CD4-positive, alpha-beta memory T cell (primary cell): ENCODE measurements around the gene UBXN4. TPM values are rescaled to one million over a fixed set of nuclear protein-coding genes. Genes with fewer than 3 reads are reported as not detected.
"Not testable (repeated sequence)": the region's sequence is repeated elsewhere in the genome, so short reads cannot be mapped to it uniquely, and the experiment has no call there.

Source experiments
- CTCF ChIA-PET: fragments of 350-600 bp; sonication (Branson Sonifier 250); formaldehyde crosslinking; loops from one replicate; lab custom pipeline; 2021; ENCODE audit warnings: inconsistent platforms; ENCODE audit not compliant: partially characterized antibody; lab: Charles Lee
- POLR2A ChIA-PET: fragments of 350-600 bp; sonication (Branson Sonifier 250); formaldehyde crosslinking; loops from one replicate; lab custom pipeline; 2021; ENCODE audit not compliant: partially characterized antibody; lab: Charles Lee
- DNase-seq, 5 donors: peaks; one replicate each; pipeline versions ENCODE4 v3.0.0 to v3.0.0-alpha.2; 2020 to 2022; ENCODE audit warnings: mixed read lengths in 1 of 5
- H3K27ac ChIP-seq: one replicate; pipeline ENCODE4 v1.7.0; 2013; ENCODE audit warnings: low read depth, low read length
- H3K27me3 ChIP-seq: 2 replicates; pipeline ENCODE4 v1.7.0; 2013; ENCODE audit warnings: mild to moderate bottlenecking, low read length, moderate library complexity; ENCODE audit not compliant: insufficient read depth
- H3K36me3 ChIP-seq: 2 replicates; pipeline ENCODE4 v1.7.0; 2013; ENCODE audit warnings: mild to moderate bottlenecking, low read length, moderate library complexity; ENCODE audit not compliant: insufficient read depth
- H3K4me1 ChIP-seq: 2 replicates; pipeline ENCODE4 v1.7.0; 2013; ENCODE audit warnings: mild to moderate bottlenecking, low read length, moderate library complexity; ENCODE audit not compliant: insufficient read depth
- H3K4me3 ChIP-seq, 2 donors: one replicate each; pipeline ENCODE4 v1.7.0; 2013; ENCODE audit warnings: low read length in 2 of 2, mild to moderate bottlenecking in 1 of 2
- H3K9me3 ChIP-seq, 2 donors: one replicate each; pipeline ENCODE4 v1.7.0; 2013; ENCODE audit warnings: low read length in 2 of 2, control low read depth in 1 of 2; ENCODE audit not compliant: control insufficient read depth in 1 of 2
- H3K27ac Mint-ChIP-seq, 7 donors: one replicate each; pipeline ENCODE4 v1.8.0; 2020 to 2021; ENCODE audit warnings: mixed read lengths in 7 of 7, mild to moderate bottlenecking in 6 of 7, inconsistent platforms in 3 of 7, moderate library complexity in 3 of 7
- H3K27me3 Mint-ChIP-seq, 2 donors: one replicate each; pipeline ENCODE4 v1.8.0; 2020 to 2021; ENCODE audit warnings: mixed read lengths in 2 of 2
- H3K36me3 Mint-ChIP-seq, 2 donors: one replicate each; pipeline ENCODE4 v1.8.0; 2020 to 2021; ENCODE audit warnings: mixed read lengths in 2 of 2, inconsistent platforms in 1 of 2, mild to moderate bottlenecking in 1 of 2
- H3K4me1 Mint-ChIP-seq, 4 donors: one replicate each; pipeline ENCODE4 v1.8.0; 2020 to 2021; ENCODE audit warnings: mixed read lengths in 4 of 4, mild to moderate bottlenecking in 1 of 4
- H3K4me3 Mint-ChIP-seq, 8 donors: one replicate each; pipeline ENCODE4 v1.8.0; 2020 to 2021; ENCODE audit warnings: mixed read lengths in 8 of 8, mild to moderate bottlenecking in 7 of 8, moderate library complexity in 6 of 8, inconsistent platforms in 3 of 8
- H3K9me3 Mint-ChIP-seq, 8 donors: one replicate each; pipeline ENCODE4 v1.8.0; 2020 to 2021; ENCODE audit warnings: mixed read lengths in 8 of 8, mild to moderate bottlenecking in 5 of 8, inconsistent platforms in 3 of 8, moderate library complexity in 1 of 8
- intact Hi-C: fragments of 100-400 bp; cut with micrococcal nuclease; formaldehyde crosslinking; loops from one replicate; pipeline ENCODE4 v1.15.1; 2023
- polyA plus RNA-seq, 2 donors: library from polyadenylated mRNA; unstranded; fragments of 300-500 nt; fragmentation: Illumina TruSeq; gene quantifications; one replicate each; pipeline ENCODE4 v1.2.3, GENCODE V29; 2021
- total RNA-seq, 2 experiments: library from RNA; stranded (reverse); gene quantifications; one replicate each; pipeline ENCODE4 v1.2.3, GENCODE V29; 2021

UBXN4 gene
- total and polyA plus RNA-seq, 4 experiments from 2014 or later: 111 to 128 (median 119) TPM

DNA sequence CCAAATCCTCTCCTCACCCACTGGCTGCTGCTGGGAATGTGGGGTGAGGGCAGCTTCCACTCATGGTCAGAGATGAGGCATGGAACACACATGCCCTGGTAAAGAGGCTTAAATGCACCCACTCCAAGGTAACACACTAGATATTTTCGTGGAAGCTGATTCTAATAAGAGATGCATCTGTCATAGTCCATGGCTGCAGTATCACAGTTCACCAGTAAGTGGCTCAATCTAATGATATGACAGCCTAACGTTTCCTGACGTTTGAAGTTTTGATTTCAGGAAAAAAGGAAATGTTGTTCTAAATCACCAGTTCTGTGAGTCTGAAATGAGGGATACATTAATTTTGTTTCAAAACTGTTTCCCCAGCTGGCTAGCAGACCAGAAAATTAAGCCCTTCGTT, 57.1 kb downstream of the UBXN4 start:
- H3K36me3 Mint-ChIP-seq: peaks cover 0 to 9% of the 10 kb centered on the region in 2 donors
- peaks cover 4% of the 10 kb centered on the region for H3K4me1 ChIP-seq
- peaks cover 0 to 23% (median 9%) of the 10 kb centered on the region in 8 donors for H3K9me3 Mint-ChIP-seq
- H3K27ac Mint-ChIP-seq: peak overlapping the region in 1 of 7 donors; percentile 8
- H3K4me3 Mint-ChIP-seq: no peak overlapping the region
- no peak overlapping the region for H3K4me3 ChIP-seq
- peaks cover 0 to 3% of the 10 kb centered on the region in 2 donors for H3K9me3 ChIP-seq
- H3K4me1 Mint-ChIP-seq: peaks cover 5 to 11% (median 9%) of the 10 kb centered on the region in 4 donors
- H3K36me3 ChIP-seq: no peaks in the 10 kb centered on the region
- H3K27ac ChIP-seq: no peak overlapping the region
- intact Hi-C loops: no loop called here
- POLR2A ChIA-PET: no interaction called here
- CTCF ChIA-PET: interaction anchor here (0.9 to 5.8 kb wide), 12 partner anchors 8 to 809 kb away, joined by 3 to 77 read pairs (median 10); partner anchors contain the start of gene LCT
- H3K27me3 ChIP-seq: no peaks in the 10 kb centered on the region
- no peaks in the 10 kb centered on the region for H3K27me3 Mint-ChIP-seq
- no peak for DNase-seq

DNA sequence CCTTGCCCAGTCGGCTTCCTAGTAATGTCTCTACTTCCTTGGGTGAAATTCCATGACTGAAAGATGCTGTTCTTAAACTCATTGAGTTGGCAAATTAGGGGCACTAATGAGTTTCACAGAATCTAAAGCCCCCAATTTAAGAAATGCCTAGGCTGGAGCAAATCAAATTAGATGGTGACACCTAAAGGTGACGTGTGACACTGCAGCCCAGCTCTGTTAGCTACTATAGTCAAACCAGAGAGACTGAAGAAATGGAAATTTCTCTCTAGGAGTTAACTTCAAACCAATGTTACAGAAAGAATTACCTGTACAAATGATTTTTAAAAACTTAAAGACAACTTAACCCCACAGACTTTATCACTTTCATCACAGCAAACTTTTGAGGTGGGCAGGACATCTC, 58.1 kb downstream of the UBXN4 start:
- peaks cover 0 to 23% (median 9%) of the 10 kb centered on the region in 8 donors for H3K9me3 Mint-ChIP-seq
- no peak for DNase-seq
- Histone ChIP-seq H3K27ac (no peak overlapping the region), H3K9me3 (peaks cover 0 to 3% of the 10 kb centered on the region in 2 donors), H3K4me3 (no peak overlapping the region), H3K4me1 (peaks cover 4% of the 10 kb centered on the region), H3K27me3 (no peaks in the 10 kb centered on the region), H3K36me3 (no peaks in the 10 kb centered on the region)
- H3K36me3 Mint-ChIP-seq: peaks cover 0 to 9% of the 10 kb centered on the region in 2 donors
- intact Hi-C loops: no loop called here
- no peaks in the 10 kb centered on the region for H3K27me3 Mint-ChIP-seq
- H3K27ac Mint-ChIP-seq: no peak overlapping the region
- CTCF ChIA-PET: interaction anchor here (3.4 to 5.8 kb wide), 2 partner anchors 795 to 810 kb away, joined by 36 to 39 read pairs; no protein-coding TSS in a partner anchor
- POLR2A ChIA-PET: no interaction called here
- peaks cover 5 to 8% (median 6%) of the 10 kb centered on the region in 4 donors for H3K4me1 Mint-ChIP-seq
- no peak overlapping the region for H3K4me3 Mint-ChIP-seq

DNA sequence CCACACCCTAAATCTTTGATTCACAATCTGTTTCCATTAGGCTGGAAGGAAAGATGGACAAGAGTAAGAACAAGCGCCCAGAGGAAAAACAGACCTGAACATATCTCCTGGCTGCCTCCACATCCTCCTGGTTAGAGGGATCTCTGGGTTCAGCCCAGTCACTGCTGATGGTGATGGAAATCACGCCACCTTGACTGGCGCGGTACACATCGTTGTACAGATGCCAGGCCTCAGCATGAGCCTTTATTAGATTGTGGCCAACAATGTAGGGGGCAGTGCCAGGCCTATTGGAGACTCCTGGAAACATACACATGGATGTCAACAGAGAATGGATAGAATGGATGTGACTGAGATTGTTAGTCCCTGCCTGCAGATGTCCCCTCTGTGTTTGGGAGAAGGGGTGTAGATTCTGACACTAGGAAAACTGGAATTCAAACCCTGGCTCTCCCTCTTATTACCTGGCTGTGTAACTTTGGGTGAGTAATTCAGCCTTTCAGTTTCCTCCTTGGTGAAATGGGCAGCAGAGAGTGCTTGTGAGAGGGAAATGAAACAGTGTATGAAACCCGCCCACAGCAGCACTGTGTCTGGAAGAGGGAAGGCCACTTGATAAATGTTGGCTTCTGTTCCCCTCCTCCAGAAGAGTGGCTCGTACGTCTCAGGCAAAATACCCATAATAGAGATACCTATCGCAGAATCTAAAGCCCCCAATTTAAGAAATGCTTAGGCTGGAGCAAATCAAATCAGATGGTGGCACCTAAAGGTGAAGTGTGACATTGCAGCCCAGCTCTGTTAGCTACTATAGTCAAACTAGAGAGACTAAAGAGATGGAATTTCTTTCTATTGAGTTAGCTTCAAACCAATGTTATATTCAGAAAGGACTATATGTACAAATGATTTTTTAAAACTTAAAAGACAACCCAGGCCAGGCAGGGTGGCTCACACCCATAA, 59.1 kb downstream of the UBXN4 start:
- H3K27me3 Mint-ChIP-seq: no peaks in the 10 kb centered on the region
- intact Hi-C loops: no loop called here
- H3K4me1 ChIP-seq: peaks cover 4% of the 10 kb centered on the region

DNA sequence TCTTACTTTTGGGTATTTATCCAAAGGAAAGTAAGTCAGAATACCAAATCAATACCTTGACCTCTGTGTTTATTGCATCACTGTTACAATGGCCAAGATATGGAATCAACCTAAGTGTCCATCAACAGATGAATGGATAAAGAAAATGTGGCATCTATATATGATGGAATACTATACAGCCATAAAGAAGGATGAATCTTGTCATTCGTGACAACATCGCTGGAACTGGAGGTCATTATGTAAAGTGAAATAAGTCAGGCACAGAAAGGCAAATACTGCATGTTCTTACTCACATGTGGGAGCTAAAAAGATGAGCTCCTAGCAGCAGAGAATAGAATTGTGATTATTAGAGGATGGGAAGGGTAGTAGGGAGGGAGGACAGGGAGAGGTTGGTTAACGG, 60.7 kb downstream of the UBXN4 start:
- peaks cover 0 to 23% (median 9%) of the 10 kb centered on the region in 8 donors for H3K9me3 Mint-ChIP-seq
- CTCF ChIA-PET: interaction anchor here (1.0 to 1.5 kb wide), 2 partner anchors 11 to 17 kb away, joined by 3 read pairs; no protein-coding TSS in a partner anchor
- Histone ChIP-seq H3K9me3 (peaks cover 0 to 3% of the 10 kb centered on the region in 2 donors), H3K27me3 (no peaks in the 10 kb centered on the region), H3K27ac (no peak overlapping the region), H3K36me3 (no peaks in the 10 kb centered on the region), H3K4me3 (no peak overlapping the region), H3K4me1 (peaks cover 4% of the 10 kb centered on the region)
- peaks cover 3 to 4% (median 3%) of the 10 kb centered on the region in 4 donors for H3K4me1 Mint-ChIP-seq
- POLR2A ChIA-PET: no interaction called here
- no peak for DNase-seq
- H3K4me3 Mint-ChIP-seq: no peak overlapping the region
- peaks cover 0 to 9% of the 10 kb centered on the region in 2 donors for H3K36me3 Mint-ChIP-seq
- no peaks in the 10 kb centered on the region for H3K27me3 Mint-ChIP-seq
- intact Hi-C loops: no loop called here
- no peak overlapping the region for H3K27ac Mint-ChIP-seq

More for the DNA sequence above, 59.1 kb downstream of the UBXN4 start:
- peaks cover 0 to 9% of the 10 kb centered on the region in 2 donors for H3K36me3 Mint-ChIP-seq
- ChIA-PET POLR2A (no interaction called here), CTCF (interaction anchor here (5.8 kb wide), 1 partner anchor 796 kb away, joined by 39 read pairs; no protein-coding TSS in a partner anchor)
- no peaks in the 10 kb centered on the region for H3K27me3 ChIP-seq
- no peak overlapping the region for H3K4me3 Mint-ChIP-seq
- no peak overlapping the region for H3K27ac ChIP-seq
- DNase-seq: no peak
- H3K27ac Mint-ChIP-seq: no peak overlapping the region
- no peak overlapping the region for H3K4me3 ChIP-seq
- H3K4me1 Mint-ChIP-seq: peaks cover 4 to 5% (median 4%) of the 10 kb centered on the region in 4 donors
- H3K9me3 ChIP-seq: peaks cover 0 to 3% of the 10 kb centered on the region in 2 donors
- no peaks in the 10 kb centered on the region for H3K36me3 ChIP-seq
- peaks cover 0 to 23% (median 9%) of the 10 kb centered on the region in 8 donors for H3K9me3 Mint-ChIP-seq

DNA sequence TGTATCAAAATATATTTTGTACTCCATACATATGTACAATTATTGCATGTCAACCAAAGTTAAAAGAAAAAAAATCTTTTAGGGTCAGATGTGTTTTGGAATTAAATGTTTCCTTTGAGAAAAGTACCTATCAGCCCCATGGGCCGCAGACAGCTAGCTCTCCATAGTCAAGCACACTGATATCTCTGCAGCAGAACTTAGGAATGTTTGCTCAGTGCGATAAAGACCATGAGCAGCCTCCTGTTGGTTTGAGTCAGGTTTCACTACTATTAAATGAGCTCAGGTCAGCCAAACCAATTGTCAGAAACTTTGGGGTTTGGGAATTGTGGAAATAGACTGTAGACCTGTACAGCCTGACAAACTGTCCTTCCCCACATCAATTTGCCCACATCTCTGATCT, 61.6 kb downstream of the UBXN4 start:
- H3K4me1 Mint-ChIP-seq: no peaks in the 10 kb centered on the region
- POLR2A ChIA-PET: no interaction called here

DNA sequence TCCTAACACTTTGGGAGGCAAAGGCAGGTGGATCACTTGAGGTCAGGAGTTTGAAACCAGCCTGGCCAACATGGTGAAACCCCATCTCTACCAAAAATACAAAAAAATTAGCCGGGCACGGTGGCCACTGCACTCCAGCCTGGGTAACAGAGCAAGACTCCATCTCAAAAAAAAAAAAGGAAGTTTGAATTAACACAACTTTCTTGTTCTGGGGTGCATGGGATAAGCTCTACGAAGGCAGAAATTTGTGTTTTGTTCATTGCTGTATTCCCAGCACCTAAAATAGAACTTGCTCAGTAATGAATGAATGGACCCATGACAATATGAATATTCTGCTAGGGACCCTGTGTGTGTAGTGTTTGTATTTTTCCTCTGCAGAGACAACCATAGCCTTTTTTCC, 66.2 kb downstream of the UBXN4 start:
- H3K9me3 ChIP-seq, H3K27me3 ChIP-seq, H3K27ac Mint-ChIP-seq, H3K9me3 Mint-ChIP-seq, H3K4me1 ChIP-seq, H3K4me3 Mint-ChIP-seq, H3K27ac ChIP-seq, H3K36me3 ChIP-seq, H3K4me1 Mint-ChIP-seq, H3K36me3 Mint-ChIP-seq, intact Hi-C loops, H3K27me3 Mint-ChIP-seq, H3K4me3 ChIP-seq, DNase-seq, POLR2A ChIA-PET: not testable (repeated sequence)
- CTCF ChIA-PET: interaction anchor here (3.6 kb wide), 1 partner anchor 11 kb away, joined by 34 read pairs; no protein-coding TSS in a partner anchor

More for the DNA sequence above, 61.6 kb downstream of the UBXN4 start:
- H3K36me3 ChIP-seq: no peaks in the 10 kb centered on the region
- H3K27me3 Mint-ChIP-seq: no peaks in the 10 kb centered on the region
- no peak overlapping the region for H3K4me3 ChIP-seq
- intact Hi-C loops: no loop called here
- no peaks in the 10 kb centered on the region for H3K4me1 ChIP-seq
- H3K36me3 Mint-ChIP-seq: peaks cover 0 to 9% of the 10 kb centered on the region in 2 donors
- H3K27me3 ChIP-seq: no peaks in the 10 kb centered on the region
- H3K27ac ChIP-seq: no peak overlapping the region
- peaks cover 0 to 23% (median 9%) of the 10 kb centered on the region in 8 donors for H3K9me3 Mint-ChIP-seq
- no peak overlapping the region for H3K27ac Mint-ChIP-seq
- no peak overlapping the region for H3K4me3 Mint-ChIP-seq
- CTCF ChIA-PET: interaction anchor here (0.7 to 1.5 kb wide), 2 partner anchors 18 to 755 kb away, joined by 3 read pairs; no protein-coding TSS in a partner anchor
- no peak for DNase-seq
- H3K9me3 ChIP-seq: peaks cover 0 to 3% of the 10 kb centered on the region in 2 donors

DNA sequence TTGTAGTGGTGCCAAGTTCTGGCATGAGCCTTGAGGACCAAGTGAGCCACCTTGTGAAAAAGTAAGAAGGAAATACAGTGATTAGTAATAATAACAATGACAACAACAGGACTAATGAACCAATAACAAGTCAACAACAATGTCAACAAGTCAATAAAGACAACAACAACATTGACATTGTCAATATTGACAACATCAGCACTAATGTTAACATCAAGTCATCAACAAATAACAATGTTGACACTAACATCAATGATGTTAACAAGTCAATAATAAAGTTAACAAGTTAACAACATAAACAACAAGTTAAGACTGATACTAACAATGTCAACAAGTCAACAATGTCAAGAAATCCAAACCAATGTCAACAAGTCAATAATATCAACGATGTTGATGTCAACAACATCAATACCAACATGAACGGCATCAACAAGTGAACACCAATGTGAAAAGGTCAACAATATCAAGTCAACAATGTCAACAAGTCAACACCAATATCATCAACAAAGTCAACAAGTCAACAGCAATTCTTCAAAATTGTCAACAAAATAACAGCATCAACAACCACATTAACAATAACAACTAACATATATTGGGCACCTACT, 71.4 kb downstream of the UBXN4 start:
- H3K4me1 Mint-ChIP-seq: no peaks in the 10 kb centered on the region
- H3K27ac Mint-ChIP-seq: no peak overlapping the region
- H3K27me3 Mint-ChIP-seq: no peaks in the 10 kb centered on the region
- POLR2A ChIA-PET: no interaction called here
- Histone ChIP-seq H3K4me3 (no peak overlapping the region), H3K27ac (no peak overlapping the region), H3K9me3 (no peaks in the 10 kb centered on the region), H3K27me3 (no peaks in the 10 kb centered on the region), H3K4me1 (no peaks in the 10 kb centered on the region), H3K36me3 (no peaks in the 10 kb centered on the region)
- H3K4me3 Mint-ChIP-seq: no peak overlapping the region
- H3K9me3 Mint-ChIP-seq: peaks cover 0 to 4% (median under 1%) of the 10 kb centered on the region in 8 donors
- no peak for DNase-seq
- H3K36me3 Mint-ChIP-seq: no peaks in the 10 kb centered on the region
- intact Hi-C loops: no loop called here
- CTCF ChIA-PET: interaction anchor here (5.0 kb wide), 1 partner anchor 16 kb away, joined by 23 read pairs; no protein-coding TSS in a partner anchor
